ENCODE measurements around the gene DNAH12. TPM values are rescaled to one million over a fixed set of nuclear protein-coding genes. Genes with fewer than 3 reads are reported as not detected.
A peak's percentile ranks its signal among the peaks of the same experiment; 100 is the strongest.

DNAH12 gene
- total RNA-seq, 2 experiments from 2014 or later: not detected

- no peak for DNase-seq
- ChIA-PET CTCF (interaction anchor here (0.6 kb wide), 1 partner anchor 13 kb away, joined by 4 read pairs; no protein-coding TSS in a partner anchor), POLR2A (no interaction called here)
- H3K27me3 Mint-ChIP-seq: no peaks in the 10 kb centered on the region
- intact Hi-C loops (cut with DNase I, micrococcal nuclease): loop anchor here in 1 of 2 experiments (5.0 to 10.0 kb wide), 4 partner anchors 395 to 877 kb away; partner anchors contain the start of genes ABHD6, IL17RD, PDHB and TASOR
- H3K36me3 Mint-ChIP-seq (ENCODE audit: low read depth): peaks cover 34% of the 10 kb centered on the region
- H3K4me3 Mint-ChIP-seq: peak overlapping the region; percentile 62
- no peaks in the 10 kb centered on the region for H3K9me3 Mint-ChIP-seq (ENCODE audit: low read depth)
- ATAC-seq: no peak
- H3K4me1 Mint-ChIP-seq: peaks cover 49% of the 10 kb centered on the region
- peak overlapping the region; percentile 9 for H3K27ac Mint-ChIP-seq
These were observed 15.4 kb upstream of the DNAH12 start for GRCh38 chr3:57559526-57559925.

GRCh38 chr3:57557085-57557537, 13.0 kb upstream of the DNAH12 start:
- DNase-seq: peak; percentile 71
- ATAC-seq: peak; percentile 57
- H3K27ac Mint-ChIP-seq: peak overlapping the region; percentile 100
- no peaks in the 10 kb centered on the region for H3K27me3 Mint-ChIP-seq
- H3K36me3 Mint-ChIP-seq (ENCODE audit: low read depth): peaks cover 29% of the 10 kb centered on the region
- intact Hi-C loops (cut with DNase I, micrococcal nuclease): loop anchor here (1.0 to 10.0 kb wide), 7 partner anchors 40 to 875 kb away; partner anchors contain the start of genes ABHD6 (in 1 of the 2), ARF4 (in 1 of the 2), DENND6A (in 1 of the 2) and IL17RD (in 1 of the 2)
- CTCF ChIA-PET: interaction anchor here (1.2 to 2.7 kb wide), 3 partner anchors 8 to 159 kb away, joined by 5 to 10 read pairs (median 8); no protein-coding TSS in a partner anchor
- H3K4me3 Mint-ChIP-seq: peak overlapping the region; percentile 91
- POLR2A ChIA-PET: interaction anchor here (1.6 to 4.1 kb wide), 2 partner anchors 11 to 40 kb away, joined by 4 to 30 read pairs; partner anchors contain the start of gene ARF4
- peaks cover 39% of the 10 kb centered on the region for H3K4me1 Mint-ChIP-seq
- H3K9me3 Mint-ChIP-seq (ENCODE audit: low read depth): no peaks in the 10 kb centered on the region

- H3K27me3 Mint-ChIP-seq: no peaks in the 10 kb centered on the region
- CTCF ChIA-PET: interaction anchor here (0.8 to 2.7 kb wide), 3 partner anchors 9 to 159 kb away, joined by 3 to 10 read pairs (median 4); no protein-coding TSS in a partner anchor
- H3K4me3 Mint-ChIP-seq: peak overlapping the region; percentile 91
- peaks cover 29% of the 10 kb centered on the region for H3K36me3 Mint-ChIP-seq (ENCODE audit: low read depth)
- POLR2A ChIA-PET: interaction anchor here (0.7 to 4.1 kb wide), 6 partner anchors 10 to 159 kb away, joined by 3 to 30 read pairs (median 4); partner anchors contain the start of gene ARF4
- H3K4me1 Mint-ChIP-seq: peaks cover 34% of the 10 kb centered on the region
- no peaks in the 10 kb centered on the region for H3K9me3 Mint-ChIP-seq (ENCODE audit: low read depth)
- intact Hi-C loops (cut with DNase I, micrococcal nuclease): loop anchor here (1.0 to 10.0 kb wide), 11 partner anchors 41 to 876 kb away; partner anchors contain the start of genes ARF4 (in 2 of the 2), DENND6A (in 2 of the 2), ABHD6 (in 1 of the 2) and APPL1 (in 1 of the 2)
- DNase-seq: peak; percentile 59
- ATAC-seq: peak; percentile 39
- H3K27ac Mint-ChIP-seq: peak overlapping the region; percentile 100
These were observed 12.4 kb upstream of the DNAH12 start for GRCh38 chr3:57556459-57557084.

GRCh38 chr3:57555738-57556458, 11.8 kb upstream of the DNAH12 start, which contains the start of gene PDE12:
Gene PDE12 (plus strand): TSS chr3:57556274. CDS start chr3:57556380, 106 bp downstream.
- Mint-ChIP-seq H3K27me3 (no peaks in the 10 kb centered on the region), H3K9me3 (ENCODE audit: low read depth) (no peaks in the 10 kb centered on the region), H3K27ac (peak within 1 kb of the TSS; percentile 100), H3K36me3 (ENCODE audit: low read depth) (peaks cover 27% of the 10 kb centered on the region), H3K4me1 (peaks cover 29% of the 10 kb centered on the region), H3K4me3 (peak within 1 kb of the TSS; percentile 91)
- POLR2A ChIA-PET: interaction anchor here (0.7 to 4.1 kb wide), 7 partner anchors 10 to 259 kb away, joined by 3 to 30 read pairs (median 4); partner anchors contain the start of gene ARF4
- DNase-seq (peak; percentile 91), ATAC-seq (peak; percentile 82)
- CTCF ChIA-PET: interaction anchor here (0.8 to 2.7 kb wide), 4 partner anchors 9 to 158 kb away, joined by 3 to 10 read pairs (median 4); partner anchors contain the start of gene ARF4
- intact Hi-C loops (cut with DNase I, micrococcal nuclease): loop anchor here (1.0 to 10.0 kb wide), 10 partner anchors 41 to 876 kb away; partner anchors contain the start of genes DENND6A (in 2 of the 2), ABHD6 (in 1 of the 2), APPL1 (in 1 of the 2) and ARF4 (in 1 of the 2)

- DNase-seq: peak; percentile 24
- no peak for ATAC-seq
- intact Hi-C loops (cut with DNase I, micrococcal nuclease): loop anchor here in 1 of 2 experiments (5.0 to 10.0 kb wide), 4 partner anchors 391 to 877 kb away; partner anchors contain the start of genes ABHD6, IL17RD, PDHB and TASOR
- Mint-ChIP-seq H3K4me1 (peaks cover 23% of the 10 kb centered on the region), H3K27me3 (no peaks in the 10 kb centered on the region), H3K27ac (peak overlapping the region; percentile 100), H3K4me3 (peak overlapping the region; percentile 91), H3K9me3 (ENCODE audit: low read depth) (no peaks in the 10 kb centered on the region), H3K36me3 (ENCODE audit: low read depth) (peaks cover 27% of the 10 kb centered on the region)
- ChIA-PET POLR2A (interaction anchor here (0.8 to 4.1 kb wide), 3 partner anchors 31 to 260 kb away, joined by 3 to 30 read pairs (median 7); partner anchors contain the start of gene ARF4), CTCF (interaction anchor here (1.0 to 1.4 kb wide), 2 partner anchors 42 to 158 kb away, joined by 4 read pairs; partner anchors contain the start of gene ARF4)
These were observed 11.2 kb upstream of the DNAH12 start for GRCh38 chr3:57555306-57555705.

- Mint-ChIP-seq H3K4me1 (peaks cover 4% of the 10 kb centered on the region), H3K9me3 (ENCODE audit: low read depth) (no peaks in the 10 kb centered on the region), H3K27me3 (peaks cover 5% of the 10 kb centered on the region), H3K4me3 (no peak overlapping the region), H3K36me3 (ENCODE audit: low read depth) (no peaks in the 10 kb centered on the region), H3K27ac (no peak overlapping the region)
- ATAC-seq (no peak), DNase-seq (no peak)
- intact Hi-C loops (cut with DNase I, micrococcal nuclease): no loop called here
- POLR2A ChIA-PET: interaction anchor here (1.5 kb wide), 1 partner anchor 10 kb away, joined by 4 read pairs; the partner anchor contains the start of gene PDE12
- CTCF ChIA-PET: interaction anchor here (0.8 kb wide), 1 partner anchor 12 kb away, joined by 3 read pairs; no protein-coding TSS in a partner anchor
These were observed 2.5 kb upstream of the DNAH12 start for GRCh38 chr3:57546616-57547015.

GRCh38 chr3:57545636-57546268, 1.6 kb upstream of the DNAH12 start:
- ATAC-seq (no peak), DNase-seq (no peak)
- no peaks in the 10 kb centered on the region for H3K9me3 Mint-ChIP-seq (ENCODE audit: low read depth)
- H3K4me1 Mint-ChIP-seq: peaks cover 4% of the 10 kb centered on the region
- no peak overlapping the region for H3K27ac Mint-ChIP-seq
- H3K36me3 Mint-ChIP-seq (ENCODE audit: low read depth): no peaks in the 10 kb centered on the region
- H3K4me3 Mint-ChIP-seq: no peak overlapping the region
- peaks cover 5% of the 10 kb centered on the region for H3K27me3 Mint-ChIP-seq
- POLR2A ChIA-PET: interaction anchor here (1.5 kb wide), 1 partner anchor 11 kb away, joined by 4 read pairs; the partner anchor contains the start of gene PDE12
- intact Hi-C loops (cut with DNase I, micrococcal nuclease): no loop called here
- CTCF ChIA-PET: interaction anchor here (0.8 kb wide), 1 partner anchor 11 kb away, joined by 3 read pairs; no protein-coding TSS in a partner anchor

- POLR2A ChIA-PET: no interaction called here
- Mint-ChIP-seq H3K27me3 (no peaks in the 10 kb centered on the region), H3K36me3 (ENCODE audit: low read depth) (no peaks in the 10 kb centered on the region), H3K9me3 (ENCODE audit: low read depth) (peaks cover 2% of the 10 kb centered on the region), H3K27ac (no peak overlapping the region), H3K4me1 (no peaks in the 10 kb centered on the region), H3K4me3 (no peak overlapping the region)
- ATAC-seq (no peak), DNase-seq (no peak)
- CTCF ChIA-PET: no interaction called here
- intact Hi-C loops (cut with DNase I, micrococcal nuclease): no loop called here
These were observed 5.7 kb downstream of the DNAH12 start for GRCh38 chr3:57538465-57538864.

- H3K9me3 Mint-ChIP-seq (ENCODE audit: low read depth): peaks cover 1% of the 10 kb centered on the region
- ChIA-PET CTCF (no interaction called here), POLR2A (no interaction called here)
- ATAC-seq: no peak
- no peaks in the 10 kb centered on the region for H3K4me1 Mint-ChIP-seq
- no peak for DNase-seq
- H3K4me3 Mint-ChIP-seq: no peak overlapping the region
- intact Hi-C loops (cut with DNase I, micrococcal nuclease): no loop called here
- no peaks in the 10 kb centered on the region for H3K36me3 Mint-ChIP-seq (ENCODE audit: low read depth)
- peaks cover 2% of the 10 kb centered on the region for H3K27me3 Mint-ChIP-seq
- no peak overlapping the region for H3K27ac Mint-ChIP-seq
These were observed 14.0 kb downstream of the DNAH12 start for GRCh38 chr3:57530071-57530608.

GRCh38 chr3:57518276-57518915, 25.7 kb downstream of the DNAH12 start:
- DNase-seq: no peak
- Mint-ChIP-seq H3K36me3 (ENCODE audit: low read depth) (no peaks in the 10 kb centered on the region), H3K4me1 (no peaks in the 10 kb centered on the region), H3K27ac (no peak overlapping the region), H3K9me3 (ENCODE audit: low read depth) (no peaks in the 10 kb centered on the region), H3K4me3 (no peak overlapping the region), H3K27me3 (peaks cover 6% of the 10 kb centered on the region)
- intact Hi-C loops (cut with DNase I, micrococcal nuclease): no loop called here
- POLR2A ChIA-PET: no interaction called here
- no peak for ATAC-seq
- CTCF ChIA-PET: interaction anchor here (1.1 kb wide), 1 partner anchor 10 kb away, joined by 3 read pairs; no protein-coding TSS in a partner anchor

Measured in activated CD4-positive, alpha-beta T cell treated with anti-CD3 and anti-CD28 coated beads for 36 hours (primary cell).